ENCODE results near the gene TENM4.

Gene TENM4

DNA sequence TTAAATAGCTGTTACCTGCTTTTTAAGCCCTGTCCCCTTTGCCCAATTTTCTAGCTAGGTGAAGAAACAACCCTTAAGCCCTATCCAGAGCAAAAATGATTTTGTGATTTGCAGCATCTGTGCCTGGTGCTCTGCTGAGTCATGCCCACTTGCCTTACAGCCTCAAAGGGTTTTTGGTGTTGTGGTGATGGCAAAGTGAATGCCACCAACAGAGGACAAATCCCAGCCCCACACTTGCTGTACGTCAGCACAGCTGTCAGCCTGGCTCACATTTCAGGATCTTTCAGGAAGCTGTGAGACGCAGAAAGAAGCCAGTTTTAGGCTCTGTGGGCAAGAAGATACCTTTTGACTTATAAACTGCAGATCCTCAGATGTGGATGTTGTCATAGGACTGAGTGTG lies 401.7 kb downstream of the TENM4 start (continued):
- TF ChIP-seq, protein P1, sequence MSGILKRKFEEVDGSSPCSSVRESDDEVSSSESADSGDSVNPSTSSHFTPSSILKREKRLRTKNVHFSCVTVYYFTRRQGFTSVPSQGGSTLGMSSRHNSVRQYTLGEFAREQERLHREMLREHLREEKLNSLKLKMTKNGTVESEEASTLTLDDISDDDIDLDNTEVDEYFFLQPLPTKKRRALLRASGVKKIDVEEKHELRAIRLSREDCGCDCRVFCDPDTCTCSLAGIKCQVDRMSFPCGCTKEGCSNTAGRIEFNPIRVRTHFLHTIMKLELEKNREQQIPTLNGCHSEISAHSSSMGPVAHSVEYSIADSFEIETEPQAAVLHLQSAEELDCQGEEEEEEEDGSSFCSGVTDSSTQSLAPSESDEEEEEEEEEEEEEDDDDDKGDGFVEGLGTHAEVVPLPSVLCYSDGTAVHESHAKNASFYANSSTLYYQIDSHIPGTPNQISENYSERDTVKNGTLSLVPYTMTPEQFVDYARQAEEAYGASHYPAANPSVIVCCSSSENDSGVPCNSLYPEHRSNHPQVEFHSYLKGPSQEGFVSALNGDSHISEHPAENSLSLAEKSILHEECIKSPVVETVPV (CRISPR knock-in tag; IDR thresholded peaks at IDR 0.05) = no peak
- no peak for TF ChIP-seq ZC3H10 (CRISPR knock-in tag; IDR thresholded peaks at IDR 0.05)

DNA sequence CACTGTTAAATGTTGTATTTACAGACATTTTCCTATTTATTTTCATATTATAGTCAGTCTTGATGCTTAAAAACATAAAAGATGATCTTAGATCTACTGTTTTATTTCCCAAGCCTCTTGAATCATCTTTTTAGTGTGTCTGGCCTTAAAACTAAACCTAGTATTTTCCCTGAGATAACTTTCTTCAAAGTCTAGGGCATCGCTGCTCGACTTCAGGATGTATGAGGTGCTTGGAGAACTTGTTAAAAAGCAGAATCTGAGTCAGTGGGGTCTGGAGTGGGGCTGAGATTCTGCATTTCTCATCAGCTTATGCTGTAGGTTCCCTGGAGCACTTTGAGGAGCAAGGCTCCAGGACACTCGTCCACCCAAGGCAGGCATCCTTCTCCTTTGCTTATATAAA lies 404.9 kb downstream of the TENM4 start:
- no peak for ATAC-seq
- TF ChIP-seq ZFP3 (CRISPR knock-in tag; IDR thresholded peaks at IDR 0.05) (no peak), ZNF8 (CRISPR knock-in tag; IDR thresholded peaks at IDR 0.05) (no peak), ESRRG (CRISPR knock-in tag; IDR thresholded peaks at IDR 0.05) (no peak), ARNTL (CRISPR knock-in tag; IDR thresholded peaks at IDR 0.05; ENCODE audit: borderline replicate concordance, low read depth) (no peak), ZNF70 (CRISPR knock-in tag; IDR thresholded peaks at IDR 0.05) (no peak), OSR1 (CRISPR knock-in tag; IDR thresholded peaks at IDR 0.05) (no peak), CSDC2 (CRISPR knock-in tag; IDR thresholded peaks at IDR 0.05) (no peak)
- TF ChIP-seq, protein P1 (CRISPR knock-in tag; IDR thresholded peaks at IDR 0.05) = no peak

DNA sequence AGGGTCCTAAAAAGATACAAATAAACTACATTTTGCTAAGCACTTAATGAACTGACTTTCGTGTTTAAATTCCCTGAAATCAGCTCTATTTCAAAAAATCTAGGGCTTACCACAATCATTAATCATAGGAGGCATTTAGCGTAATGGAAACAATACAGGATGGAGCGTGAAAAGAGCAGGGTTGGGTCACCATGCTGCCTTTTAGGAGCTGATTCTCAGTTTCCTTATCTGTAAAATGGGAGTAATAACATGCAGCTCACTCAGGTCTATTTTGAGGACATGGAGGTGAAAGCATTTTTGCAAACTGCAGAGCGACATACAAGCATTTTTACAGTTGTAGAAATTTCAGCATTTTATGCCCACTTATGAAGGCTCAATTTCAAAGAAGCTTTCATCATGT lies 407.0 kb downstream of the TENM4 start:
- ATAC-seq = no peak
- TF ChIP-seq PPARA (CRISPR knock-in tag; IDR thresholded peaks at IDR 0.05; ENCODE audit: borderline replicate concordance) (no peak), BACH2 (CRISPR knock-in tag; IDR thresholded peaks at IDR 0.05; ENCODE audit: borderline replicate concordance) (no peak), ZFP30 (CRISPR knock-in tag; IDR thresholded peaks at IDR 0.05) (no peak), TCF4 (CRISPR knock-in tag; IDR thresholded peaks at IDR 0.05; ENCODE audit: borderline replicate concordance) (no peak), ISL1 (CRISPR knock-in tag; IDR thresholded peaks at IDR 0.05) (no peak), GLIS3 (CRISPR knock-in tag; IDR thresholded peaks at IDR 0.05) (no peak), ARNTL (CRISPR knock-in tag; IDR thresholded peaks at IDR 0.05; ENCODE audit: borderline replicate concordance, low read depth) (no peak), OSR1 (CRISPR knock-in tag; IDR thresholded peaks at IDR 0.05) (no peak), RARB (CRISPR knock-in tag; IDR thresholded peaks at IDR 0.05) (no peak), CSDC2 (CRISPR knock-in tag; IDR thresholded peaks at IDR 0.05) (no peak), ZNF8 (CRISPR knock-in tag; IDR thresholded peaks at IDR 0.05) (no peak), ZNF70 (CRISPR knock-in tag; IDR thresholded peaks at IDR 0.05) (no peak), ZNF565 (CRISPR knock-in tag; conservative IDR thresholded peaks at IDR 0.05; ENCODE audit: low read depth) (no peak)
- TF ChIP-seq, protein P1 (CRISPR knock-in tag; IDR thresholded peaks at IDR 0.05) = no peak
- TF ChIP-seq, protein P2, sequence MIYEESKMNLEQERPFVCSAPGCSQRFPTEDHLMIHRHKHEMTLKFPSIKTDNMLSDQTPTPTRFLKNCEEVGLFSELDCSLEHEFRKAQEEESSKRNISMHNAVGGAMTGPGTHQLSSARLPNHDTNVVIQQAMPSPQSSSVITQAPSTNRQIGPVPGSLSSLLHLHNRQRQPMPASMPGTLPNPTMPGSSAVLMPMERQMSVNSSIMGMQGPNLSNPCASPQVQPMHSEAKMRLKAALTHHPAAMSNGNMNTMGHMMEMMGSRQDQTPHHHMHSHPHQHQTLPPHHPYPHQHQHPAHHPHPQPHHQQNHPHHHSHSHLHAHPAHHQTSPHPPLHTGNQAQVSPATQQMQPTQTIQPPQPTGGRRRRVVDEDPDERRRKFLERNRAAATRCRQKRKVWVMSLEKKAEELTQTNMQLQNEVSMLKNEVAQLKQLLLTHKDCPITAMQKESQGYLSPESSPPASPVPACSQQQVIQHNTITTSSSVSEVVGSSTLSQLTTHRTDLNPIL (CRISPR knock-in tag; IDR thresholded peaks at IDR 0.05; ENCODE audit: low read depth) = no peak
- TF ChIP-seq, protein P3, sequence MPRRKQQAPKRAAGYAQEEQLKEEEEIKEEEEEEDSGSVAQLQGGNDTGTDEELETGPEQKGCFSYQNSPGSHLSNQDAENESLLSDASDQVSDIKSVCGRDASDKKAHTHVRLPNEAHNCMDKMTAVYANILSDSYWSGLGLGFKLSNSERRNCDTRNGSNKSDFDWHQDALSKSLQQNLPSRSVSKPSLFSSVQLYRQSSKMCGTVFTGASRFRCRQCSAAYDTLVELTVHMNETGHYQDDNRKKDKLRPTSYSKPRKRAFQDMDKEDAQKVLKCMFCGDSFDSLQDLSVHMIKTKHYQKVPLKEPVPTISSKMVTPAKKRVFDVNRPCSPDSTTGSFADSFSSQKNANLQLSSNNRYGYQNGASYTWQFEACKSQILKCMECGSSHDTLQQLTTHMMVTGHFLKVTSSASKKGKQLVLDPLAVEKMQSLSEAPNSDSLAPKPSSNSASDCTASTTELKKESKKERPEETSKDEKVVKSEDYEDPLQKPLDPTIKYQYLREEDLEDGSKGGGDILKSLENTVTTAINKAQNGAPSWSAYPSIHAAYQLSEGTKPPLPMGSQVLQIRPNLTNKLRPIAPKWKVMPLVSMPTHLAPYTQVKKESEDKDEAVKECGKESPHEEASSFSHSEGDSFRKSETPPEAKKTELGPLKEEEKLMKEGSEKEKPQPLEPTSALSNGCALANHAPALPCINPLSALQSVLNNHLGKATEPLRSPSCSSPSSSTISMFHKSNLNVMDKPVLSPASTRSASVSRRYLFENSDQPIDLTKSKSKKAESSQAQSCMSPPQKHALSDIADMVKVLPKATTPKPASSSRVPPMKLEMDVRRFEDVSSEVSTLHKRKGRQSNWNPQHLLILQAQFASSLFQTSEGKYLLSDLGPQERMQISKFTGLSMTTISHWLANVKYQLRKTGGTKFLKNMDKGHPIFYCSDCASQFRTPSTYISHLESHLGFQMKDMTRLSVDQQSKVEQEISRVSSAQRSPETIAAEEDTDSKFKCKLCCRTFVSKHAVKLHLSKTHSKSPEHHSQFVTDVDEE (CRISPR knock-in tag; IDR thresholded peaks at IDR 0.05) = no peak

DNA sequence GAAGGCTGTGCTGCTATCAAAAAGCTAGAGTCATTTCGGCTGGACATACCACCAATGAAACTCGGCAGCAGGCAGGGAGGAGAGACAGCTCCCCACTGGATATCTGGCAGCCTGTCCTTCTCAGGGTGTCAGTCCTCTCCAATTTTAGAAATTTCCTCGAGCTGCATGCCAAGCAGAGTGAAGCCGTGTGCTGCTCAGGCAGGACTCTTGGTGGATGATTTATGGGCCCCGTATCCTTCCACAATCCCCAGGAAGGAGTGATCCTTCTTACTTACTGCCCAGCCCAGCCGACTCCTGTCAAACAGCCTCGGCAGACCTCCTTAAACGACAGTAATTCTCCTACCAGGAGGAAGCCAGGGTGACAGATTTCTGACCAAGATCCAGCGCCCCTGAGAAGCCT lies 410.4 kb downstream of the TENM4 start:
- no peak for ATAC-seq
- no peak for TF ChIP-seq RARB (CRISPR knock-in tag; IDR thresholded peaks at IDR 0.05)
- no peak for TF ChIP-seq OSR1 (CRISPR knock-in tag; IDR thresholded peaks at IDR 0.05)
- no peak for TF ChIP-seq SNAI2 (CRISPR knock-in tag; IDR thresholded peaks at IDR 0.05)
- TF ChIP-seq ZNF8 (CRISPR knock-in tag; IDR thresholded peaks at IDR 0.05) = no peak
- TF ChIP-seq GLIS3 (CRISPR knock-in tag; IDR thresholded peaks at IDR 0.05) = no peak
- TF ChIP-seq, protein P4, sequence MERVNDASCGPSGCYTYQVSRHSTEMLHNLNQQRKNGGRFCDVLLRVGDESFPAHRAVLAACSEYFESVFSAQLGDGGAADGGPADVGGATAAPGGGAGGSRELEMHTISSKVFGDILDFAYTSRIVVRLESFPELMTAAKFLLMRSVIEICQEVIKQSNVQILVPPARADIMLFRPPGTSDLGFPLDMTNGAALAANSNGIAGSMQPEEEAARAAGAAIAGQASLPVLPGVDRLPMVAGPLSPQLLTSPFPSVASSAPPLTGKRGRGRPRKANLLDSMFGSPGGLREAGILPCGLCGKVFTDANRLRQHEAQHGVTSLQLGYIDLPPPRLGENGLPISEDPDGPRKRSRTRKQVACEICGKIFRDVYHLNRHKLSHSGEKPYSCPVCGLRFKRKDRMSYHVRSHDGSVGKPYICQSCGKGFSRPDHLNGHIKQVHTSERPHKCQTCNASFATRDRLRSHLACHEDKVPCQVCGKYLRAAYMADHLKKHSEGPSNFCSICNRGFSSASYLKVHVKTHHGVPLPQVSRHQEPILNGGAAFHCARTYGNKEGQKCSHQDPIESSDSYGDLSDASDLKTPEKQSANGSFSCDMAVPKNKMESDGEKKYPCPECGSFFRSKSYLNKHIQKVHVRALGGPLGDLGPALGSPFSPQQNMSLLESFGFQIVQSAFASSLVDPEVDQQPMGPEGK (CRISPR knock-in tag; IDR thresholded peaks at IDR 0.05; ENCODE audit: borderline replicate concordance) = no peak
- no peak for TF ChIP-seq ZNF565 (CRISPR knock-in tag; conservative IDR thresholded peaks at IDR 0.05; ENCODE audit: low read depth)
- no peak for TF ChIP-seq ARNTL (CRISPR knock-in tag; IDR thresholded peaks at IDR 0.05; ENCODE audit: borderline replicate concordance, low read depth)
- no peak for TF ChIP-seq CSDC2 (CRISPR knock-in tag; IDR thresholded peaks at IDR 0.05)
- TF ChIP-seq, protein P5, sequence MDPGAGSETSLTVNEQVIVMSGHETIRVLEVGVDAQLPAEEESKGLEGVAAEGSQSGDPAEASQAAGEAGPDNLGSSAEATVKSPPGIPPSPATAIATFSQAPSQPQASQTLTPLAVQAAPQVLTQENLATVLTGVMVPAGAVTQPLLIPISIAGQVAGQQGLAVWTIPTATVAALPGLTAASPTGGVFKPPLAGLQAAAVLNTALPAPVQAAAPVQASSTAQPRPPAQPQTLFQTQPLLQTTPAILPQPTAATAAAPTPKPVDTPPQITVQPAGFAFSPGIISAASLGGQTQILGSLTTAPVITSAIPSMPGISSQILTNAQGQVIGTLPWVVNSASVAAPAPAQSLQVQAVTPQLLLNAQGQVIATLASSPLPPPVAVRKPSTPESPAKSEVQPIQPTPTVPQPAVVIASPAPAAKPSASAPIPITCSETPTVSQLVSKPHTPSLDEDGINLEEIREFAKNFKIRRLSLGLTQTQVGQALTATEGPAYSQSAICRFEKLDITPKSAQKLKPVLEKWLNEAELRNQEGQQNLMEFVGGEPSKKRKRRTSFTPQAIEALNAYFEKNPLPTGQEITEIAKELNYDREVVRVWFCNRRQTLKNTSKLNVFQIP (CRISPR knock-in tag; IDR thresholded peaks at IDR 0.05; ENCODE audit: borderline replicate concordance, low read depth) = no peak
- TF ChIP-seq TCF4 (CRISPR knock-in tag; IDR thresholded peaks at IDR 0.05; ENCODE audit: borderline replicate concordance) = no peak
- no peak for TF ChIP-seq ZC3H10 (CRISPR knock-in tag; IDR thresholded peaks at IDR 0.05)
- TF ChIP-seq BACH2 (CRISPR knock-in tag; IDR thresholded peaks at IDR 0.05; ENCODE audit: borderline replicate concordance) = no peak
- TF ChIP-seq TOX (CRISPR knock-in tag; IDR thresholded peaks at IDR 0.05; ENCODE audit: borderline replicate concordance) = no peak
- no peak for TF ChIP-seq ESRRG (CRISPR knock-in tag; IDR thresholded peaks at IDR 0.05)
- no peak for TF ChIP-seq ZFP3 (CRISPR knock-in tag; IDR thresholded peaks at IDR 0.05)
